Adrenal gland (tissue), 12 donors: ENCODE results near the gene ERC2. TPM values are rescaled to one million over a fixed set of nuclear protein-coding genes. Genes with fewer than 3 reads are reported as not detected.

Source experiments
- DNase-seq, 7 donors: peaks; one replicate each; pipeline ENCODE4 v3.0.0-alpha.2; 2019 to 2020
- H3K27ac ChIP-seq, 5 donors: fragments of 200-600 bp; sonication (generic) in 4 of 5; 1 replicate in 3 of 5; 2 replicates in 2 of 5; pipeline versions ENCODE4 v1.5.1 to v1.8.0; 2016 to 2020; ENCODE audit warnings: mild to moderate bottlenecking in 1 of 5
- H3K27me3 ChIP-seq: fragments of 200-600 bp; 2 replicates; pipeline ENCODE4 v1.8.0; 2021
- H3K36me3 ChIP-seq, 2 donors: fragments of 200-600 bp; replicated peaks in 1 of 2; 1 replicate in 1 of 2; 2 replicates in 1 of 2; pipeline versions ENCODE4 v1.5.1 to v1.8.0; 2018 to 2022
- H3K4me1 ChIP-seq, 2 donors: fragments of 200-600 bp; replicated peaks in 1 of 2; 1 replicate in 1 of 2; 2 replicates in 1 of 2; pipeline versions ENCODE4 v1.5.1 to v1.8.0; 2018 to 2021
- H3K4me3 ChIP-seq, 4 donors: fragments of 200-600 bp; sonication (generic) in 3 of 4; one replicate each; pipeline ENCODE4 v1.5.1; 2016 to 2018
- H3K9me3 ChIP-seq, 3 donors: fragments of 200-600 bp; sonication (generic) in 1 of 3; replicated peaks in 1 of 3; 1 replicate in 2 of 3; 2 replicates in 1 of 3; pipeline versions ENCODE4 v1.5.1 to v1.8.0; 2016 to 2021
- CTCF ChIP-seq, 6 experiments: fragments of 450-650 bp in 4 of 6; fragments of 200-600 bp in 2 of 6; sonication (generic) in 1 of 6; IDR thresholded peaks; 1 replicate in 5 of 6; 2 replicates in 1 of 6; pipeline versions ENCODE4 v1.5.1 to v1.8.0; 2016 to 2021; ENCODE audit warnings: antibody characterized with exemption in 6 of 6, mild to moderate bottlenecking in 2 of 6, moderate library complexity in 1 of 6
- POLR2A ChIP-seq, 2 donors: fragments of 450-650 bp; IDR thresholded peaks; one replicate each; pipeline ENCODE4 v1.6.1; 2017; ENCODE audit warnings: antibody characterized with exemption in 2 of 2, mild to moderate bottlenecking in 2 of 2, moderate library complexity in 1 of 2
- WGBS, 4 donors: extraction: QIAGEN DNeasy Blood & Tissue Kit in 2 of 4; methylation state at CpG; one replicate each; pipeline versions ENCODE4 v1.1.5 to v1.1.7; 2013 to 2017; 5-methylcytosine and 5-hydroxymethylcytosine counted together
- intact Hi-C, 2 donors: fragments of 100-400 bp; cut with DNase I; formaldehyde crosslinking; loops; one replicate each; pipeline versions ENCODE4 v1.14.1 to v1.15.0; 2022 to 2023
- polyA plus RNA-seq, 3 donors: library from polyadenylated mRNA; stranded (reverse); fragments of 200-250 nt in 2 of 3; fragments of 350-450 nt in 1 of 3; fragmentation: Illumina TruSeq in 1 of 3; extraction: RNeasy Lipid Tissue Mini Kit (QIAGEN cat#74804) in 1 of 3; gene quantifications; one replicate each; pipeline ENCODE4 v1.2.3, GENCODE V29; 2013 to 2014
- total RNA-seq, 9 donors: library from RNA; depleted of rRNA in 4 of 9; stranded (reverse); fragments of >200 nt in 4 of 9; fragments of 120-200 nt in 1 of 9; fragmentation: NEBNext Ultra II Directional in 1 of 9; extraction: Animal tissue kit (Norgen Biotek cat#: 25700) in 1 of 9; gene quantifications; one replicate each; pipeline versions ENCODE4 v1.1.0 to v1.2.4, GENCODE V29; 2013 to 2023
- donor health status: healthy with polysubstance abuse.
- donor health status: Bipolar disorder and iron deficiency.
- donor health status: DM: yes; HTN: yes; CAD: no.
- donor health status: DM: no; HTN: no; CAD: no.
- donor health status: DM: no; HTN: no; CAD: no.
- donor health status: DM: yes; HTN: yes; CAD: no.

Gene ERC2
- total and polyA plus RNA-seq, 12 donors = 0.47 to 5.8 (median 1.5) TPM

GRCh38 chr3:55804170-55805095 lies 663.8 kb downstream of the ERC2 start:
- Histone ChIP-seq H3K4me1 (no peaks in the 10 kb centered on the region), H3K27me3 (no peaks in the 10 kb centered on the region), H3K4me3 (no peak overlapping the region), H3K36me3 (no peaks in the 10 kb centered on the region), H3K9me3 (no peaks in the 10 kb centered on the region), H3K27ac (no peak overlapping the region)
- WGBS, 4 donors = 64 to 85% (median 83%) methylated on average over 7 of the region's 7 CpGs
- DNase-seq = peak in 2 of 7 donors; percentile 1 to 31
- intact Hi-C loops = no loop called here
- no peak for TF ChIP-seq CTCF (IDR thresholded peaks at IDR 0.05)
- no peak for TF ChIP-seq POLR2A (IDR thresholded peaks at IDR 0.05)

GRCh38 chr3:55802816-55803215 lies 665.5 kb downstream of the ERC2 start:
- TF ChIP-seq CTCF (IDR thresholded peaks at IDR 0.05) = no peak
- TF ChIP-seq POLR2A (IDR thresholded peaks at IDR 0.05) = no peak
- intact Hi-C loops = no loop called here
- Histone ChIP-seq H3K4me1 (no peaks in the 10 kb centered on the region), H3K27ac (no peak overlapping the region), H3K9me3 (no peaks in the 10 kb centered on the region), H3K4me3 (no peak overlapping the region), H3K36me3 (no peaks in the 10 kb centered on the region), H3K27me3 (no peaks in the 10 kb centered on the region)
- WGBS, 4 donors = 73 to 79% (median 78%) methylated on average over 4 of the region's 4 CpGs
- DNase-seq = no peak

GRCh38 chr3:55801676-55802075 lies 666.6 kb downstream of the ERC2 start:
- 69 to 83% (median 78%) methylated on average over 2 of the region's 2 CpGs for WGBS, 4 donors
- intact Hi-C loops = no loop called here
- no peak overlapping the region for H3K27ac ChIP-seq
- H3K4me1 ChIP-seq = no peaks in the 10 kb centered on the region
- no peaks in the 10 kb centered on the region for H3K9me3 ChIP-seq
- H3K36me3 ChIP-seq = no peaks in the 10 kb centered on the region
- TF ChIP-seq POLR2A (IDR thresholded peaks at IDR 0.05) = no peak
- no peak for TF ChIP-seq CTCF (IDR thresholded peaks at IDR 0.05)
- DNase-seq = no peak
- no peaks in the 10 kb centered on the region for H3K27me3 ChIP-seq
- no peak overlapping the region for H3K4me3 ChIP-seq

GRCh38 chr3:55801068-55801467 lies 667.2 kb downstream of the ERC2 start:
- Histone ChIP-seq H3K9me3 (no peaks in the 10 kb centered on the region), H3K36me3 (no peaks in the 10 kb centered on the region), H3K4me3 (no peak overlapping the region), H3K27me3 (no peaks in the 10 kb centered on the region), H3K4me1 (no peaks in the 10 kb centered on the region), H3K27ac (no peak overlapping the region)
- intact Hi-C loops = no loop called here
- DNase-seq = no peak
- WGBS, 4 donors = 87 to 92% (median 89%) methylated on average over 3 of the region's 3 CpGs
- TF ChIP-seq CTCF (IDR thresholded peaks at IDR 0.05) = no peak
- no peak for TF ChIP-seq POLR2A (IDR thresholded peaks at IDR 0.05)
